Measurements from ENCODE around the gene ZNF770.

DNA sequence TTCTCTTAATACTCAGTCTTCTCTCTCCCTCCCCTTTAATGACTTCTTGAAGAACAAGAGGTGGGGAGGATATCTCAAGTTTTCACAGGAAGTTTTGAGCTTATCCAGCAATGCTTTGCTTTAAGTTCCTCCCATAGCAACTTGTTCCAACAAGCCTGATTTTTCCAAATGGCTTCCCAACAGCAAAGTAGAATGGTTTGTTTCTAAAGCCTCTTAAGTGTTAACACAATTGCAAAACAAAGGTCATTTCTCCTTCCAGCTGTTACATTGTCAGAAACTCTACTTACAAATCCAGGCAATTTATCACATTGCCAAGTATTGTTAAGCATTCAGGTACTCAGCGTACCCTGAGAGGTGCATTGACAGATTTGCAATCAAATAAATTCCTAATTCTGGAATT lies 6.8 kb upstream of the ZNF770 start:
- TF ChIP-seq, protein P1, sequence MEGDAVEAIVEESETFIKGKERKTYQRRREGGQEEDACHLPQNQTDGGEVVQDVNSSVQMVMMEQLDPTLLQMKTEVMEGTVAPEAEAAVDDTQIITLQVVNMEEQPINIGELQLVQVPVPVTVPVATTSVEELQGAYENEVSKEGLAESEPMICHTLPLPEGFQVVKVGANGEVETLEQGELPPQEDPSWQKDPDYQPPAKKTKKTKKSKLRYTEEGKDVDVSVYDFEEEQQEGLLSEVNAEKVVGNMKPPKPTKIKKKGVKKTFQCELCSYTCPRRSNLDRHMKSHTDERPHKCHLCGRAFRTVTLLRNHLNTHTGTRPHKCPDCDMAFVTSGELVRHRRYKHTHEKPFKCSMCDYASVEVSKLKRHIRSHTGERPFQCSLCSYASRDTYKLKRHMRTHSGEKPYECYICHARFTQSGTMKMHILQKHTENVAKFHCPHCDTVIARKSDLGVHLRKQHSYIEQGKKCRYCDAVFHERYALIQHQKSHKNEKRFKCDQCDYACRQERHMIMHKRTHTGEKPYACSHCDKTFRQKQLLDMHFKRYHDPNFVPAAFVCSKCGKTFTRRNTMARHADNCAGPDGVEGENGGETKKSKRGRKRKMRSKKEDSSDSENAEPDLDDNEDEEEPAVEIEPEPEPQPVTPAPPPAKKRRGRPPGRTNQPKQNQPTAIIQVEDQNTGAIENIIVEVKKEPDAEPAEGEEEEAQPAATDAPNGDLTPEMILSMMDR (IDR thresholded peaks at IDR 0.05) = no peak
- TF ChIP-seq TCF7L2 (IDR thresholded peaks at IDR 0.05; ENCODE audit: low read depth, low read length) = no peak
- TF ChIP-seq, protein P2, sequence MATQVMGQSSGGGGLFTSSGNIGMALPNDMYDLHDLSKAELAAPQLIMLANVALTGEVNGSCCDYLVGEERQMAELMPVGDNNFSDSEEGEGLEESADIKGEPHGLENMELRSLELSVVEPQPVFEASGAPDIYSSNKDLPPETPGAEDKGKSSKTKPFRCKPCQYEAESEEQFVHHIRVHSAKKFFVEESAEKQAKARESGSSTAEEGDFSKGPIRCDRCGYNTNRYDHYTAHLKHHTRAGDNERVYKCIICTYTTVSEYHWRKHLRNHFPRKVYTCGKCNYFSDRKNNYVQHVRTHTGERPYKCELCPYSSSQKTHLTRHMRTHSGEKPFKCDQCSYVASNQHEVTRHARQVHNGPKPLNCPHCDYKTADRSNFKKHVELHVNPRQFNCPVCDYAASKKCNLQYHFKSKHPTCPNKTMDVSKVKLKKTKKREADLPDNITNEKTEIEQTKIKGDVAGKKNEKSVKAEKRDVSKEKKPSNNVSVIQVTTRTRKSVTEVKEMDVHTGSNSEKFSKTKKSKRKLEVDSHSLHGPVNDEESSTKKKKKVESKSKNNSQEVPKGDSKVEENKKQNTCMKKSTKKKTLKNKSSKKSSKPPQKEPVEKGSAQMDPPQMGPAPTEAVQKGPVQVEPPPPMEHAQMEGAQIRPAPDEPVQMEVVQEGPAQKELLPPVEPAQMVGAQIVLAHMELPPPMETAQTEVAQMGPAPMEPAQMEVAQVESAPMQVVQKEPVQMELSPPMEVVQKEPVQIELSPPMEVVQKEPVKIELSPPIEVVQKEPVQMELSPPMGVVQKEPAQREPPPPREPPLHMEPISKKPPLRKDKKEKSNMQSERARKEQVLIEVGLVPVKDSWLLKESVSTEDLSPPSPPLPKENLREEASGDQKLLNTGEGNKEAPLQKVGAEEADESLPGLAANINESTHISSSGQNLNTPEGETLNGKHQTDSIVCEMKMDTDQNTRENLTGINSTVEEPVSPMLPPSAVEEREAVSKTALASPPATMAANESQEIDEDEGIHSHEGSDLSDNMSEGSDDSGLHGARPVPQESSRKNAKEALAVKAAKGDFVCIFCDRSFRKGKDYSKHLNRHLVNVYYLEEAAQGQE (IDR thresholded peaks at IDR 0.05; ENCODE audit: insufficient read depth in 1 of 2, low read depth in 2 of 2, low read length in 1 of 2) = no peak
